C1 segment of cervical spinal cord (tissue), 14 donors: ENCODE results near the gene CHRNA3.
"Not testable (repeated sequence)": the region's sequence is repeated elsewhere in the genome, so short reads cannot be mapped to it uniquely, and the experiment has no call there.

Experiments
- DNase-seq, 14 donors: peaks; one replicate each; lab custom pipeline; 2025; lab: John Stamatoyannopoulos, UW

The CHRNA3 gene

DNA sequence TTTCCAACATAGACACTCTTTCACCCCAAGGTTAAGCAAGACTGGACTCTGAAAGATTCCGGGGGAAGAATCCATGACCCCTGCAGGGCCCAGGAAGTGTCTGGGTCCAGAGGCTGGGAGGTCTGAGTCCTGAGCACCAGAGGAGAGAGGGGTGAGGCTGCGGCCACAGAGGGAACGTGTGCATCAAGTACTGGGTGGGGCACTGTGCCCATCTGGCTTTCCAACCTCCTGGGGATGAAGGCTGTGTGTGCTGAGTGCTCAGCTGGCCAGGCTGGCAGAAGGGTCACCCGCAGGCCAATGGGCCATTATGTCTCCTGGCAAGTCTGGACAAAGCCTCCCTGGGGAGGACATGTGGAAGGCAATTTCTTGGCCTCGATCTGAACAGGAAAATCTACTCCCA is 3.3 kb downstream of the CHRNA3 start:
- no peak for DNase-seq

DNA sequence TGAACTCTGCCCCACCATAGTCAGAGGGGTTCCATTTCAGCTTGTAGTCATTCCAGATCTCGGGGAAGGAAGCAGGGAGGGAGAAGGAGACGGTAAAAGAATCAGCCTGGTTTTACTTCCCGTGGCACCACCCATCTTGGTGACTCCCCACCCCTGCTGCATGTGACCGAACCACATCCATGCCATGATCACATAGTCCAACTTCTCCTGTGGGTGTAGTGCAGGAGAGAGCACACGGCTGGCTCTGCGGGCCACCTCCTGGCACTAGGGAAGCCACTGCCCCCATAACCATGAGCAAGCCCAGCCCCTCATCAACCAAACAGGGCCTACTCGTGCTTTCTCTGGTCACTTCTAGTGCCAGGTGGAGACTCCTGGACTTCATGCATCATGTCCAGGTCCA is 3.7 kb downstream of the CHRNA3 start:
- no peak for DNase-seq

DNA sequence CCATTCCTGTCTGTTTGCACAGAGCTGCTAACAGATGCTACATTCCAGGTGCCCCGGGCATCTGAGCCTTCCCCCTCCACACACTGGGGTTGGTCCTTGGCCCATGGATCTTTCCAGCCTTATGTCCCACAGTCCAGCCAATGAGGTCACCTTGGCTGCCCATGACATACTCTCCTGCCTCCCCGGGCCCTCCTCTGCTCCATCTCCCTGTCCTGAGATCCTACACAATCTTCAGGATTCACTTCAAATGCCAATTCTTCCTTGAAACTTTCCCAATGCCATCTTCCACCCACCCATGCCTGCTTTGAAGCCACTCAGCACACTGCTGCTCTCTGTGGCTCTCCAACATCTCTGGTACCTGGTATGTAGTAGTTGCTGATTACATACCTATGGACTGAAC is 4.3 kb downstream of the CHRNA3 start:
- no peak for DNase-seq

DNA sequence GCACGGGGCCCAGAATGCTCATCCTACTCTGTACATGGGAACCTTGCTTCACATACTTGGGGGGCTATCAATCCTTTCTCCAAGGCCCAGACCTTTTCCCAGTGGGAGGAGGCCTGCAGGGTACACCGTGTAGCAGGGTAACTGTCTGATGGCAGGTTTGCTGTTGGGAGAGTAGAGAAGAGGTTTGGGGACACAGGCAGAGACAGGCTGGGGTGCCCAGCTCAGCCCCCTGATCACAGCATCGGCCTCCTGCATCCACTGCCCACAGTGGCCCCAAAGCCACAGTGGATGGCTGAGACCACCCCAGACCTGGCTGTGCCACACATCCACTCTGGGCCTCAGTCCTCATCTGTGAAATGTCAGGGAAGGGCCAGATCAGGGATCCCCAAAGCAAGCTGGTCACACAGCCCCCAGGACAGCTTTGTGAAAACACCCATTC is 5.6 kb downstream of the CHRNA3 start:
- DNase-seq: no peak

DNA sequence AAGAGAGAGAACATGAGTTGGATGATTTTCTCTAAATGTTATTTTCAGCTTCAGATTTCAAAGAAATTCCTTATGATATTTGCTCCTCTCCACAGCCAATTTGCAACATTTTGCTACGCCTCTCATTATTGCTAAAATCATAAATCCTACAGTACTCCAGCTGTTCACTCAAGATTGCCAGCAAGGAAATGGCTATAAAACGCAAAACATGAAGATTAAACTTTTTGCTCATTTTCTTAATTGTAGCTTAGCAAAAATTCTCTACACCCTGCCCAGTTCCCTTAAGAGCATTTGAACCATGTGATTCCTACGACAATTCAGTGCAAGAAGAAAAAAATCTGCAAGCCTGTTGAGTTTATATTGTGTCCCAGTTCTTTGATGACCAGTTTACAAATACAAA is 6.8 kb downstream of the CHRNA3 start:
- DNase-seq: no peak

DNA sequence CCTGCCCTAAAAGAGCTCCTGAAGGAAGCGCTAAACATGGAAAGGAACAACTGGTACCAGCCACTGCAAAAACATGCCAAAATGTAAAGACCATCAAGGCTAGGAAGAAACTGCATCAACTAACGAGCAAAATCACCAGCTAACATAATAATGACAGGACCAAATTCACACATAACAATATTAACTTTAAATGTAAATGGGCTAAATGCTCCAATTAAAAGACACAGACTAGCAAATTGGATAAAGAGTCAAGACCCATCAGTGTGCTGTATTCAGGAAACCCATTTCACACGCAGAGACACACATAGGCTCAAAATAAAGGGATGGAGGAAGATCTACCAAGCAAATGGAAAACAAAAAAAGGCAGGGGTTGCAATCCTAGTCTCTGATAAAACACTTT is 11.2 kb downstream of the CHRNA3 start:
- DNase-seq: not testable (repeated sequence)

DNA sequence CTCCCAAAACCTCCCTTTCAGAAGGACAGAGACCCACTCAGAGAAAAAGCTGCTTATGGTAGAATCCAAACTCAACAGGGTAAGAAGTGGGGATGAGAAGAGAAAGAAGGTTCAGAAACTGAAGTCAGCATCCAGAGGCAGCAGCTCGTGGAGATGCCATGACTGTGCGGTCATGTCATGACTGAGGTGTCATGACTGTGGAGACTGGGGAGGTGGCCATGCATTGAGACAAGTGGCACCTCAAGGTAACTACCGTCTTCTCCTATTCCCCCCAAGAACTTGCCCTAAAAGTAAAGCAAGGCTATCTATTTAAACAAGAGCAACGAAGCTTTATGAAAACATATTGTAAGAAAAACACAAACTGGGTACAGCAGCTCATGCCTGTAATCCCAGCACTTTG is 15.1 kb downstream of the CHRNA3 start:
- no peak for DNase-seq

DNA sequence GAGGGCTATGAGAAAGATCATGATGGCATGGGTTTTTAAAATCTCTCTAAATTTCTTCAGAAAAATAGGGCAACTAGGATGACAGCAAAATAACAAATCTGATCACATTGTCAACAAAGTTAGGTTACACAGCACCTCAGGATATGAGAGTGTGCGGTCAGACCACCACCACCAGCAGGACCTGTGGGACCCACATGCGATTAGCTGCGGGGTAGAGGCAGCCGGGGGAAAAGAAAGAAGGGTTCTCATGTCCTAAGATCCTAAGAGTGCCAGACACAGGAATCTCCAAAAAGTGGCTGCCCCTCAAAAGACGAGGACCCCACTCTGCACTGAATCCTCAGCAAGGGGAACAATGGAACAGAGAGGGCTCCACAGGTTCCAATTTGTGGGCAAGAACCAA is 15.6 kb downstream of the CHRNA3 start:
- DNase-seq: no peak

DNA sequence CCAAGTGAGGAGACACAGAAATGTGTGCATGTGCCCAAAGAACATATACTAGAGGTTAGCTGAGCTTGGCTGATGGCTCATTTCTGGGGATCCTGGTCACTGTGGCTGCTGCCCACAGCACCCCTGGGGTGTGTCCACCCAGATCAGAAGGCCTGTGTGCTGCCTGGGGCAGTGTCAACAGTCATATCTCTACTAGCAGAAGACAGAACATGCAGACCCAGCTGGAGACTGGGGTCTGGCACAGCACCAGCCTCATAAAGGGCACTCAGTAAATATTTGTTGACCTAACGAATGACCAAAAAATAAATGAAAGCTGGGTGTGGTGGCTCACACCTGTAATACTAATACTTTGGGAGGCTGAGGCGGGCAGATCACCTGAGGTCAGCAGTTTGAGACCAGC is 16.4 kb downstream of the CHRNA3 start:
- no peak for DNase-seq

DNA sequence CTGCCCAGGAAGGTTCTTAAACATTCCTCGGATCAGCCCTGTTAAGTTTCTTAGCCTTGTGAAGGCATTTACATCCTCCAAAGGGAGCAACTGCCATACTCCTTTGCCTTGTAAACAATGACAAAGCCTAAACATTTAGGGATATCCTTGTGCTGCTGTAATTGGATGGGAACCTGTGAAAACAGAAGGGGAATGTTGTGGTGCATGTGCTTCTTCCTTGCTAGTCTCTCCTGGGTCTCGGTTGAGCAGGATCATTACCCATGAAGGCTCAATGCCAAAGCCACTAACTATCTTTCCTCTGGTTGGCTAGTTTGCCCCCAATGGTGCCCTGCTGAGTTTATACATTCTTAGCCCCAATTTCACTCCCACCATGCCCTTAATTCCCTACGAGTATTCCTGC is 17.3 kb downstream of the CHRNA3 start:
- DNase-seq: no peak

DNA sequence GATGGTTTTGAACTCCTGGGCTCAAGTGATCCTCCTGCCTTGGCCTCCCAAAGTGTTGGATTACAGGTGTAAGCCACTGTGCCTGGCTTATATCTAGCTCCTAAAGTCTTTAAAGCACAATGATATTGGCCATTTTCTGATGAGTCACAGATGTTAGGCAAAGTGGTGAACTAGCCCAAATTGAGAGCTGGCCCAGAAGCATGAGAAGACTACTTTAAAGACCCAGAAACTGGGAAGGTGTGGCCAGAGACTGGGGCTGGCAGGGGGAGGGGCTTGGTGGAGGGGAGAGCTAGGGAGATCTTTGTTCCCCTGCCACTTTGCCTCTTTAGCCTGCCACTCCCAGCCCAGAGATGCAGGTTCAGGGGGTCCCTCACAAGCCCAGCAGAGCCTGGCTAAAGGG is 21.6 kb downstream of the CHRNA3 start:
- no peak for DNase-seq

DNA sequence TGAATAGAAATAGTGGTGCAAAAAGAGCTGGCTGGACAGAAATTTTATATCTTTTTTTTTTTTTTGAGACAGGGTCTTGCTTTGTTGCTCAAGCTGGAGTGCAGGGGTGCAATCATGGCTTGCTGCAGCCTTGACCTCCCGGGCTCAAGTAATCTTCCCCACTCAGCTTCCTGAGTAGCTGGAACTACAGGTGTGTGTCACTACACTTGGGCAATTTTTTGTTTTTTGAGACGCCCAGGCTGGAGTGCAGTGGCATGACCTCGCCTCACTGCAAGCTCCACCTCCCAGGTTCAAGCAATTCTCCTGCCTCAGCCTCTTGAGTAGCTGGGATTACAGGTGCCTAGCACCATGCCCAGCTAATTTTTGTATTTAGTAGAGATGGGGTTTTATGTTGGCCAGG is 22.4 kb downstream of the CHRNA3 start:
- DNase-seq: no peak

DNA sequence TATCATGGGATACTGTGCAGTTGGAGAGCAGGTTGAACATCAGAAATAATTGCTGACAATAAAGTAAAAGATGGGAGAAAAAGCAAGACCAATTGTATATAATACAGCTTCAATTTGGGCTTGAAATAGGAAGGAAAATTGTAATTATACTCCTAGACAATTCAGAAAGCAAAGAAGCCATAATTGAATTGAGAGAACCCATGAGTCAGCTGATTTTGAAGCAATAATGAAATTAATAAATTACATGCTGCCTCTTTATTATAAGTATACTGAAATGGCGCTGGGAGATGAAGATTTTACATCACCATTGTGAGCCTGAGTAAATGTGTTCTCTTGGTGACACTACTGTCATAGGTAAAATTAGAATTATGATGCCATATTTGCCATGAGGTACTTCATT is 23.2 kb downstream of the CHRNA3 start:
- DNase-seq: no peak

DNA sequence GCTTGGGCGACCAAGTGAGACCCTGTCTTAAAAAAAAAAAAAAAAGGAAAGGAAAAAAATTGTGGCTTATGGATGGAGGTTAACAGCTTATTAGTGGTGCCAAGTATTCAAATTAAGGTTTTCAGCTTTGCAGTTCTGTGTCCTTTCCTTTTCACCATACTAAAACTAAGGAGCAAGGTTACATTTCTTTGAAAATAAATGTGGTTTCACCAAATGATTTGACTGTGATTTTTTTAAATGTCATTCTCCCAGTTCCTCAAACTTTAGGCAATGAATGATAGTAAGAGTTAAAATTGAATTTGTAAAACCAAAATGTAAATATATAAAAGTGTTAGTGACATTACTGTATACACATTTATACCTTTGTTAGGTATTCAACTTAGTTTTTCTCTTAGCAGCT is 45.9 kb downstream of the CHRNA3 start:
- DNase-seq: no peak

DNA sequence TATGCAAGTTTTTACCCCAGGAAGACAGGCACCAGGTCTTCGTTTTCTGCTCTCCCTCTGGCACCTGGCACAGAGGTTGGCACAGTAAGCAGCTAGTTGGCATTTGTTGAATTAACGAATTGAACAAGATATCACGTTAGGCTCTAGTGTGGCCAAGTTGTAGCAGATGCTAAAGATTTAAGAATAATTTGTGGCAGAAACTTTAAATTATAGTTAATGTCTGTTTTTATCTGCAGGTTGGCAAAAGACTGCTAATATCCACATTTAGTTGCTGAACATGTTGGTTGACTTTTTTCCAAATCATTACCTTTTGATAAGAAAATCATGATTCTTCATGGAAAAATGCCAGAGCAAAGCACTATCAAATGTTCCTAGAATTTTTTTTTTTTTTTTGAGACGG is 47.4 kb downstream of the CHRNA3 start:
- no peak for DNase-seq

DNA sequence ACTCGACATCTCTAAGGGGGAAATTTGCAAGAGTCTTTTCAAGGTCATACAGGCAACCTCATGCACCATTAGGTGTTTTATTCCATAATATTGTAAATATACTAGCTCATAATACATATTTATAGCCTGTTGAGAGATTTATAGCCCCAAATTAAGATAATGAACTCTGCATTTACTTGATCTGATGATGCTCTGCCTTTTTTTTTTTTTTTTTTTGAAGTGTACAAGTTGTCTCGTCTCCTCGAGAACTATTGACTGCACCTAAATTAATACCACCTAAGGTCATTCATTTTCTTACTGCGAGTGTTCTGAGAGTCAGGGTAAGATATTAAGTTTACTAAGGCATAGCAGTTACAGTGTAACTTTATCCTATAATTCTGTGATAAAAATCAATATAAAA is 49.4 kb downstream of the CHRNA3 start:
- DNase-seq: no peak

DNA sequence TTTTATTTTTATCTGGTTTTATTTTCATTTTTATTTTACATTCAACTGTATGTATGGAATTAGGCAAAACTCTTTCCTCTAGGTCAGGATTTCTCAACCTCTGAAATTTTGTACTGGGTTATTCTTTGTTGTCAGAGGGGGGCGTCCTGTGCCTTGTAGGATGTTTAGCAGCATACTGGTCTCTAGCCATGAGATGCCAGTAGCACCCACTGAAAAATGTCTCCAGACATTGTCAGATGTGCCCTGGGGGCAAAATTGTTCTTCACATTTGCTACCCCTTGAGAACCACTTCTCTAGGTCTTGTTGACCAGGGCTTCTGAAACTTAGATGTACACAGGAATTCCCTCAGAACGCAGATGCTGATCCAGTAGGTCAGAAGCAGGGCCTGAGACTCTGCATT is 50.1 kb downstream of the CHRNA3 start:
- no peak for DNase-seq

DNA sequence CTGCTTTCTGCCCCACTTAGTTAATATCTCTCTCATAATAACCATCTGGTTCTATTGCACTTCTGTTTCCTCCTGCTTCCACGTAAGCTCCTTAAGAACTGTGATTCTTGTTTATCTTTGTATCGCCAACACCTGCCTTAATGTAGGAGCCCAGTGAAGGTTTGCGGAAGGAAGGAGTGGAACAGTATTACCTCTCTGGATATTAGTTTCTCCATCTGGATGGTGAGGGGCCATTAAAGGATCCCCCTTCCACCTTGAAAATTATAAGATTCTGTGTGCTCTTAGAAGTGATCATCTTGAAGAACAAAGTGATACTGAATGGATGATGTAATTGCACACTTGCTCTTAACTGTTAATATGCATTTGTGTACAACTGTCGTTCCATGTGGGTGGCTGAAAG is 53.3 kb downstream of the CHRNA3 start:
- no peak for DNase-seq

DNA sequence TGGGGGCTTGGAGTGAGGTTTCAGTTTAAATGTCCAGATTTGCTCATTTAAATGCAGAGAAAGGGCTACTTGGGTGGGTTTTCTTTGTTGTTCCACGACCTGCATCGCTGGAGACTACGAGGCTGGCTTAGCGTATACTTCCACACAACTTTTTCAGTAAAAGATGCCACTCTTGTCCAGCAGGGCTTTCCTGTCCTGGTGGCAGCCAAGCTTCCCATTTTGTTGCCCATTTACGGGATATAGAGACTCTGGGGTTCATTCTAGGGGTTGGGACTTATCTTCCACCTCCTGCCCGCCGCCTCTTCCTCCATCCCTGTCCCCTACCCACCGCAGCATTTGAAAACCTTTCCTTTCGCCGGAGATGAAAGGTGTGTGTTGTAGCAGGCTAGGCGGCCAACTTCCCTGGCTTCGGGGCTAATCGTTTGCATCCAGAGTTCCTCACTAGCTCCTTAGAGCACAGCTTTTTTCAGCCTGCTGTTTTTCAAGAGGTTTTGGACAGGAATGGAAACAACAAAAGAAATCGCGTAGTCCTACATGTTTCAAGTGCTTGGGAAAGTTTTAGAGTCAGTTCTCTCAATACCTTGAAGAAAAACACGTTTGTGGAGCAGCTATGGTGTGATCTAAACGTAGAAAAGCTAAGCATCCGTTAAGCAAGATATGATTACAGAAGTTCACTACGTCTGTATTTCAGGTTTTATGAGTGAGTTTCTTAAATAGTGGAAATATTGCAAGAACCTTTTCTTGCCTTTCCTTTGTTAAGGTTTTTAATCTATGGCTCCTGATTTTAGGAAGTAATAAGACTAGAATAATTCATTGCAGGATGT is 54.6 kb downstream of the CHRNA3 start:
- peak in 1 of 14 donors; percentile 3 for DNase-seq

DNA sequence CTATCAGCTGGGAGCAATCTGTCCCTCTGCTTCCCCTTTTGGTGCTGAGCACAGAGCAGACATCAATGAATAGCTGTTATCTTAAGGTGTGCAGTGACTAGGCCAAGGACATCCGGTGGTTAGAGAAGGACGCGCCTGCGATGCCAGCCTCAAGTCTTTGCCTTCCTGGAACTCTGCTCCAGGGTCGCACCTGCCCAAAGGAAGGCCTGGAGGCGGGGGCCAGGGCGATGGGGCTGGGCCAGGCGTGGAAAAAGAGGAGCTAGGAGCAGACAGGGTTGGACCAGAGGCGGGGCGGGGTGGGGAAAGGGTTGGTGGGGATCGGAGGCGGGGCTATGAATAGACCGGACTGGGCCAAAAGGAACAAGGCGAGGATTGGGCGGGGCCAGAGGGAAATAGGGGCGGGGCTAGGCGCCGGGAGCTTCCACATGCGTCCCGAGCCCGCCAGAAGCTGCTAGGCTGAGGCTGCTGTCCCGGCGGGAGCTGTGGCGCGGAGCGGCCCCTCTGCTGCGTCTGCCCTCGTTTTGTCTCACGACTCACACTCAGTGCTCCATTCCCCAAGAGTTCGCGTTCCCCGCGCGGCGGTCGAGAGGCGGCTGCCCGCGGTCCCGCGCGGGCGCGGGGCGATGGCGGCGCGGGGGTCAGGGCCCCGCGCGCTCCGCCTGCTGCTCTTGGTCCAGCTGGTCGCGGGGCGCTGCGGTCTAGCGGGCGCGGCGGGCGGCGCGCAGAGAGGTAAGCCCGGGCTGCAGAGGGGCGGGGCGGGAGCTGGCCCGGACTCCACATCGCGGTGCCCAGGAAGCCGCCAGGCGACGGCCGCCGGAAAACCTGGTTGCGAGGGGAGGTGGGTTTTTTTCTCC is 55.5 kb downstream of the CHRNA3 start, which contains the start of gene CHRNA5:
CHRNA5 (plus strand) TSS at position 424 of the 854 bp plus-strand sequence; CDS start at position 624, 200 bp downstream.
- DNase-seq: peak in 9 of 14 donors; percentile 4 to 40 (median 6)

DNA sequence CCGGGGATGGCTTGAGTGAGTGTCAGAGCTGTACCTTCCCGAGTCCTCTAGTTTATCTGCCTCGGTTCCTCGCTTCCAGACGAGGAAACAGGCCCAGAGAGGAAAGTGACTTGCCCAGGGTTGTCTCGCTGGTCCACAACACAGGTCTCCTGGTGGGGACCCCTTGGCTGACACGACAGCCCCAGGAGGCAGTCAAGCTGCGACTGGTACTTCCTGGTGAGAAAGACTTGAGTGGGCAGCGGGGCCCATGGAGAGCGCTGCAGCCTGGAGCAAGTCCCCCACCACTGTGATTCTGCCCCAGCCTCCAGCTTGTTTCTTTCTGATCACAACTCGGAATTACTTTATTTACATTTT is 56.1 kb downstream of the CHRNA3 start:
- no peak for DNase-seq

DNA sequence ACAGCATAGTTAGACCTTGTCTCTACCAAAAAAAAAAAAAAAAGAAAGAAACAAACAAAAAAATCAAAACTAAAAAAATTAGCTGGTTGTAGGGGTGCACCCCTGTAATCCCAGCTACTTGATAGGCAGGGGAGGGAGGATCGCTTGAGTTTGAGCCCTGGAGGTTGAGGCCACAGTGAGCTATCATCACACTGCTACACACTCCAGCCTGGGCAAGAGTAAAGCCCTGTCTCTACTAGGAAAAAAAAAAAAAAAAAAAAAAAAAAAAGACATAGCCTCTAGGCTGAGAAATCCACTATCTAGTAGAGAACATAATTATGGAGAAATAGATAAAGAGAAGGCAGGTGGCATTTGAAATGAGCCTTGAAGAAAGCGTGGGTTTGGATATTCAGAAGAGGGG is 57.7 kb downstream of the CHRNA3 start:
- no peak for DNase-seq

DNA sequence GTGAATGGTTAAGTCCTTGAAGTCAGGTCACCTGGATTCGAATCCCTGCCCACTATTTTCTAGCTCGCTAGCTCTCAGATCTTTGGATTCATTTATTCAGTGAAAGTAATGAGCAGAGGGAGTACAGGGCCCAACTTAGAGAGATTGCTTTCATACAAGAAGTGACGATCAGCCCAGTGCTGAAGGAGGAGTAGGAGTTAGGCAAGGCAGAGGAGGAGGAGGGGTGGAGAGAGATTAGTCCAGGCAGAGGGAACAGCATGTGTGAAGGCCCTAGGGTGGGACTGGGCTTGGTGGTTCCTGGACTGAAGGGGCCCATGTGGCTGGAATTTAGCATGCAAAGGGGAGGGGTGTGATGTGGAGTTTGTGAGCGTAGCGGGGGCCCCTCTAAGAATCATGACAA is 59.3 kb downstream of the CHRNA3 start:
- DNase-seq: no peak
